HepG2 (cell line): Measurements from ENCODE around the gene GPR152. TPM values are rescaled to one million over a fixed set of nuclear protein-coding genes. Genes with fewer than 3 reads are reported as not detected.

Source experiments
- ATAC-seq: fragments of 200-7000 bp; cut with Tn5 transposase; 3 replicates; pipeline ENCODE4 v1.9.1; 2020; ENCODE audit warnings: mild to moderate bottlenecking, moderate library complexity
- BruUV-seq: library from RNA; stranded (reverse); fragments of 400-500 nt; replicated peaks from 2 replicates; lab custom pipeline; 2021; lab: Mats Ljungman, UMichigan
- CTCF ChIA-PET: fragments of 300-600 bp; formaldehyde crosslinking; extraction: SDS; loops from one replicate; lab custom pipeline; 2021; ENCODE audit warnings: low total read pairs, inconsistent platforms, low intra/inter-chr PET ratio; lab: Yijun Ruan, JAX
- POLR2A ChIA-PET: fragments of 350-600 bp; sonication (Branson Sonifier 250); formaldehyde crosslinking; loops from one replicate; lab custom pipeline; 2020; ENCODE audit warnings: antibody characterized with exemption, inconsistent platforms; lab: Yijun Ruan, JAX
- DNase-seq: peaks from one replicate; pipeline ENCODE4 v3.0.0-alpha.2; 2015; ENCODE audit warnings: low spot score
- FAIRE-seq: peaks from 3 replicates; lab custom pipeline; 2011; peaks lifted over from hg19 to GRCh38; lab: Jason Lieb, UNC
- H2AFZ ChIP-seq: one replicate; pipeline ENCODE4 v1.6.1; 2011; ENCODE audit warnings: low read length, inconsistent platforms
- H3K27ac ChIP-seq: fragments of 300-600 bp; 3 replicates; pipeline ENCODE4 v1.8.0; 2011; ENCODE audit warnings: mixed run types, mild to moderate bottlenecking, mixed read lengths, low read length, inconsistent platforms; ENCODE audit not compliant: insufficient read depth; ENCODE audit errors: extremely low read length
- H3K27me3 ChIP-seq, 2 experiments: fragments of 200-600 bp in 1 of 2; 2 replicates in 1 of 2; 3 replicates in 1 of 2; pipeline versions ENCODE4 v1.6.0 to v1.8.0; 2011; ENCODE audit warnings: low read length in 2 of 2, mild to moderate bottlenecking in 2 of 2, moderate library complexity in 2 of 2, inconsistent platforms in 1 of 2; ENCODE audit not compliant: insufficient read depth in 2 of 2, control insufficient read depth in 1 of 2
- H3K36me3 ChIP-seq, 2 experiments: fragments of 200-600 bp in 1 of 2; replicated peaks in 1 of 2; 2 replicates in 1 of 2; 3 replicates in 1 of 2; pipeline versions ENCODE4 v1.5.1 to v1.8.0; 2011; ENCODE audit warnings: low read length in 2 of 2, inconsistent platforms in 1 of 2; ENCODE audit not compliant: insufficient read depth in 2 of 2, control insufficient read depth in 1 of 2
- H3K4me1 ChIP-seq: 2 replicates; pipeline ENCODE4 v1.5.1; 2012; ENCODE audit warnings: low read length, inconsistent platforms; ENCODE audit not compliant: insufficient read depth
- H3K4me2 ChIP-seq: 2 replicates; pipeline ENCODE4 v1.6.0; 2011; ENCODE audit warnings: low read depth, low read length, inconsistent platforms
- H3K4me3 ChIP-seq, 3 experiments: fragments of 200-600 bp in 1 of 3; sonication (generic), shearing (Covaris generic) in 1 of 3; replicated peaks in 1 of 3; 2 replicates each; pipeline ENCODE4 v1.5.1; 2011 to 2016; ENCODE audit warnings: low read length in 3 of 3, inconsistent platforms in 2 of 3, low read depth in 2 of 3, mild to moderate bottlenecking in 2 of 3, control low read depth in 1 of 3, mixed read lengths in 1 of 3; ENCODE audit not compliant: insufficient read depth in 1 of 3
- H3K79me2 ChIP-seq: one replicate; pipeline ENCODE4 v1.6.1; 2011; ENCODE audit warnings: low read length, inconsistent platforms; ENCODE audit not compliant: insufficient read depth
- H3K9ac ChIP-seq: 2 replicates; pipeline ENCODE4 v1.6.0; 2011; ENCODE audit warnings: mild to moderate bottlenecking, low read depth, low read length, inconsistent platforms; ENCODE audit not compliant: insufficient read depth
- H3K9me3 ChIP-seq: 2 replicates; pipeline ENCODE4 v1.5.1; 2012; ENCODE audit warnings: mild to moderate bottlenecking, low read length
- H4K20me1 ChIP-seq: 2 replicates; pipeline ENCODE4 v1.6.0; 2011; ENCODE audit warnings: inconsistent platforms, mild to moderate bottlenecking, low read length, moderate library complexity; ENCODE audit not compliant: insufficient read depth
- BCL6 ChIP-seq: IDR thresholded peaks from 2 replicates; pipeline ENCODE4 v1.6.1; 2016; ENCODE audit warnings: missing genetic modification reagents, missing compliant biosample characterization
- MBNL3 ChIP-seq: fragments of 250-450 bp; sonication (Bioruptor Pico); conservative IDR thresholded peaks from 2 replicates; pipeline ENCODE4 v1.8.0; 2022; ENCODE audit warnings: mild to moderate bottlenecking, inconsistent platforms
- MEF2D ChIP-seq: sonication (generic); formaldehyde crosslinking; IDR thresholded peaks from 2 replicates; pipeline ENCODE4 v1.5.1; 2020; ENCODE audit warnings: mild to moderate bottlenecking, missing genetic modification reagents
- NCOA2 ChIP-seq: sonication (generic); formaldehyde crosslinking; IDR thresholded peaks from 2 replicates; pipeline ENCODE4 v1.8.0; 2022; ENCODE audit warnings: inconsistent platforms
- NFIB ChIP-seq: sonication (generic); formaldehyde crosslinking; IDR thresholded peaks from 2 replicates; pipeline ENCODE4 v1.9.0; 2021; ENCODE audit warnings: missing genetic modification reagents, mild to moderate bottlenecking, borderline replicate concordance
- NR1H2 ChIP-seq: sonication (generic); formaldehyde crosslinking; IDR thresholded peaks from 2 replicates; pipeline ENCODE4 v1.8.1; 2022; ENCODE audit warnings: low read depth, missing genetic modification reagents, borderline replicate concordance
- REL ChIP-seq: sonication (generic); formaldehyde crosslinking; conservative IDR thresholded peaks from 2 replicates; pipeline ENCODE4 v1.8.0; 2022; ENCODE audit warnings: mild to moderate bottlenecking, missing genetic modification reagents, moderate library complexity
- RNF2 ChIP-seq: fragments of 450-650 bp; conservative IDR thresholded peaks from 2 replicates; pipeline ENCODE4 v1.6.1; 2016; ENCODE audit warnings: low read depth
- SKI ChIP-seq: fragments of 450-650 bp; IDR thresholded peaks from one replicate; pipeline ENCODE4 v1.6.1; 2018; ENCODE audit warnings: mild to moderate bottlenecking; ENCODE audit not compliant: partially characterized antibody
- SMAD3 ChIP-seq: sonication (generic); formaldehyde crosslinking; IDR thresholded peaks from 2 replicates; pipeline ENCODE4 v1.4.0; 2020; ENCODE audit warnings: missing genetic modification reagents
- SOX5 ChIP-seq: IDR thresholded peaks from 2 replicates; pipeline ENCODE4 v1.6.1; 2016; ENCODE audit warnings: borderline replicate concordance
- WGBS: methylation state at CpG from one replicate; pipeline ENCODE4 v1.1.6; 2017; ENCODE audit warnings: low lambda C conversion rate; 5-methylcytosine and 5-hydroxymethylcytosine counted together
- in situ Hi-C: cut with HindIII; loops from 2 replicates; pipeline ENCODE4 v1.10.0; 2017; ENCODE audit warnings: low pct_unique_long_range_greater_than_20kb; ENCODE audit not compliant: extremely low pct_ligation_motif_present
- intact Hi-C: fragments of 100-400 bp; cut with micrococcal nuclease; formaldehyde crosslinking; loops from one replicate; pipeline ENCODE4 v1.10.0; 2022; ENCODE audit not compliant: unreplicated experiment
- polyA plus RNA-seq, 8 experiments: library from polyadenylated mRNA; depleted of rRNA in 3 of 8; stranded (reverse) in 7 of 8; unstranded in 1 of 8; fragments of >200 nt; fragmentation: Illumina TruSeq in 4 of 8; extraction: Trizol in 4 of 8; gene quantifications; 2 replicates each; pipeline versions ENCODE4 v1.2.1 to v1.2.3, GENCODE V29; 2011 to 2016; ENCODE audit warnings: low read depth in 4 of 8, missing spikeins in 1 of 8, mixed read lengths in 1 of 8; ENCODE audit not compliant: insufficient read depth in 1 of 8
- total RNA-seq, 5 experiments: library from RNA; depleted of rRNA; stranded (reverse); fragments of >200 nt; fragmentation: Illumina TruSeq; extraction: Trizol; gene quantifications; 2 replicates each; pipeline ENCODE4 v1.2.3, GENCODE V29; 2016; ENCODE audit warnings: low read depth in 1 of 5
- TF ChIP-seq, protein P1 (sequence below): sonication (generic); formaldehyde crosslinking; IDR thresholded peaks from 2 replicates; pipeline ENCODE4 v1.8.1; 2023; ENCODE audit warnings: mild to moderate bottlenecking, missing genetic modification reagents, borderline replicate concordance

The GPR152 gene
- total and polyA plus RNA-seq, 2 of the 13 experiments (the other 11 are each of a cell fraction or from before 2014, with no cell fraction given), result not detected

DNA sequence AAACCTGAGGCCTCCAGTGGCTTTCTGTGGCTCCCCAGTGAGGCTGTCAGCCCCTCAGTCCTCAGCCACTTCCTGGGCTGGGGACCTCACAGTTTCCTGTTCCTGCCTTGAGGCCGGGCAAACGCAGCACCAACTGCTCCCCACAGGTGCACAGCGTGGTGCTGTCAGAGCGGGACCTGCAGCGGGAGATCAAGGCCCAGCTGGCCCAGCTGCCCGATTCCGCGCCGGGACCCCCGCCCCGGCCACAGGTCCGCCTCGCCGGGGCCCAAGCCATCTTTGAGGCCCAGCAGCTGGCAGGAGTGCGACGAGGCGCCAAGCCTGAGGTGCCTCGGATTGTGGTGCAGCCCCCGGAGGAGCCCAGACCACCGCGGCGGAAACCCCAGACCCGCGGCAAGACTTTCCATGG lies 43.3 kb downstream of the GPR152 start:
- H2AFZ ChIP-seq, result no peak overlapping the region
- H3K4me2 ChIP-seq, result no peak overlapping the region
- ChIA-PET CTCF (no interaction called here), POLR2A (no interaction called here)
- DNase-seq (no peak), FAIRE-seq (no peak), ATAC-seq (no peak)
- H3K9ac ChIP-seq, result no peak overlapping the region
- no peaks in the 10 kb centered on the region for H3K79me2 ChIP-seq
- in situ Hi-C loops, result no loop called here
- TF ChIP-seq REL (CRISPR knock-in tag) (no peak), RNF2 (no peak), NCOA2 (CRISPR knock-in tag) (no peak), SMAD3 (CRISPR knock-in tag) (no peak), SOX5 (CRISPR knock-in tag) (no peak), BCL6 (CRISPR knock-in tag) (no peak), NFIB (CRISPR knock-in tag) (no peak), MEF2D (no peak), MBNL3 (CRISPR knock-in tag) (no peak), SKI (no peak), NR1H2 (no peak)
- TF ChIP-seq, protein P1, sequence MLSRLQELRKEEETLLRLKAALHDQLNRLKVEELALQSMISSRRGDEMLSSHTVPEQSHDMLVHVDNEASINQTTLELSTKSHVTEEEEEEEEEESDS, result no peak
- H3K4me1 ChIP-seq, result peaks cover 65% of the 10 kb centered on the region
- H3K27ac ChIP-seq, result no peak overlapping the region
- intact Hi-C loops, result no loop called here
- H3K27me3 ChIP-seq, result peaks cover 3 to 34% of the 10 kb centered on the region in 2 experiments; a peak in 4 of 5 replicates
- BruUV-seq, result no TSS peak
- no peaks in the 10 kb centered on the region for H3K9me3 ChIP-seq
- H4K20me1 ChIP-seq, result no peaks in the 10 kb centered on the region
- no peaks in the 10 kb centered on the region for H3K36me3 ChIP-seq
- WGBS, result 65% methylated on average over 10 of the region's 24 CpGs
- no peak overlapping the region for H3K4me3 ChIP-seq
